NCI-H2227 treated with DMSO at 0.1 percent for 48 hours (cell line): ENCODE data around the gene CFAP97.
"Not testable (repeated sequence)": the region's sequence is repeated elsewhere in the genome, so short reads cannot be mapped to it uniquely, and the experiment has no call there.

Experiments
- DNase-seq: peaks from one replicate; lab custom pipeline; 2025; lab: John Stamatoyannopoulos, UW

Gene CFAP97

GRCh38 chr4:185203486-185204237 is at the start of gene CFAP97:
Gene CFAP97, minus strand, starts transcription at chr4:185204000. Its CDS starts 12,804 bp downstream, at chr4:185191196.
- DNase-seq: peak; percentile 69

DNA sequence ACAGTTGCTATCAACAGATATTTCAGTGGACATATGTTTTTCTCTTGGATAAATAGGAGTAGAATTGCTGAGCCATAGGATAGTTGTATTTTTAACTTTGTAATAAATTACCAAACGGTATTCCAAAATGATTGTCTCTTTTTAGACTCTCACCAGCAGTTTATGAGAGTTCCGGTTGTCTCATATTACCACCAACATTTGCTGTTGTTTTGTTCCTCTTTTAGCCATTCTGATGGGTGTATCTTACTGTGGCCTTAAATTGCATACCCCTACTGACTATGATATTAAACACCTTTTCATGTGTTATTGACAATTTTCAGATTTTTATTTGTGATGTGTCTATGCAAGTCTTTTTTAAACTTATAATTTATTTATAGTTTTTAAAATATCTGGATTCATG is 45.3 kb upstream of the CFAP97 start:
- DNase-seq: no peak

- DNase-seq: no peak
Measured at GRCh38 chr4:185248393-185249039, 44.7 kb upstream of the CFAP97 start.

- no peak for DNase-seq
Measured at GRCh38 chr4:185247151-185247550, 43.4 kb upstream of the CFAP97 start.

DNA sequence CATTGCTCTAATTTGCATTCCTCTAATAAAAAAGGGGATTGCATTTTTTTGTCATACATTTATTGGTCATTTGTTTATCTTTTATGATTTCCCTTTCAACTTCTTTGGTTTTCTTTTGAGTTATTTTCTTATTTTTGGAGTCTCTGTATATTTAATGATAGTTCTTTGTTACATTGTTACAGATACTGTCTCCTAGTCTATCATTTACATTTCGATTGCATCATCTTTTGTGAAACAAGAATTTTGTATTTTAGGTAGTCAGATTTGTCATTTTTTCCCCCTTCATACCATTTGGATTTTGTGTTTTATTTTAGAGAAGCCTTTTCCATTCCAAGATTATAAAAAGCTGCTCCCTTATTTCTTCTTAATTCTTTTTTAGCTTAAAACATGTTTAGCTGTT is 42.7 kb upstream of the CFAP97 start:
- DNase-seq: no peak

DNA sequence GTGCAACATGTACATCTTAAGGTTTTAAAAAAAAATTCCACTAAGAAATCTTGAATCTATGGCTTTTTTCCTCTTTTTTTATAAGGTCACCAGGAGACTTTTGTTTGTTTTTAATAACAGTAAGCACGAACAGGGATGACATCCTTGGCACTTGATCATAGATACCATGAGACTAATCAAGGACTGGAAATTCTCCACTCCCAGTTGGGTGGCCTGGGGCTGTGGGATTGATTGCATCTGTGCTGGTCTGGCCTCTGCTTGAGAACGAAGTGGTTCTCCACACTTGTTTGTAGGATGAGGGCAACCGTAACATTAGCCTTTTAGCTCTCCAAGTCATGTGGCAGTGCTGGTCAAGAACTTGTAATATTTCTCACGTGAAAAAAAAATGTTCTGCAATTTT is 41.0 kb upstream of the CFAP97 start:
- DNase-seq: no peak

DNA sequence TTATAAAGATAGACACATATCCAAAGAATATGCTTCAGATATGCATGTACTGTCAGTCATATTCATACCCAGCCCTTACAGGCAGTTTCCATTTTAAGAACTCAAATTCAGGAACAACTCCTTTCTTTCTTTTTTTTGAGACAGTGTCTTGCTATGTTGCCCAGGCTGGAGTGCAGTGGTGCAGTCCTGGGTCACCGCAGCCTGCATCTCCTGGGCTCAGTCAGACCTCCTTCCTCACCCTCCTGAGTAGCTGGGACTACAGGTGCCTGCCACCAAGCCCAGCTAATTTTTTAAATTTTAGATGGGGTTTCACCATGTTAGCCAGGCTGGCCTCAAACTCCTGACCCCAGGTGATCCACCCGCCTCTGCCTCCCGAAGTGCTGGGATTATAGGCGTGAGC is 40.1 kb upstream of the CFAP97 start:
- no peak for DNase-seq

DNA sequence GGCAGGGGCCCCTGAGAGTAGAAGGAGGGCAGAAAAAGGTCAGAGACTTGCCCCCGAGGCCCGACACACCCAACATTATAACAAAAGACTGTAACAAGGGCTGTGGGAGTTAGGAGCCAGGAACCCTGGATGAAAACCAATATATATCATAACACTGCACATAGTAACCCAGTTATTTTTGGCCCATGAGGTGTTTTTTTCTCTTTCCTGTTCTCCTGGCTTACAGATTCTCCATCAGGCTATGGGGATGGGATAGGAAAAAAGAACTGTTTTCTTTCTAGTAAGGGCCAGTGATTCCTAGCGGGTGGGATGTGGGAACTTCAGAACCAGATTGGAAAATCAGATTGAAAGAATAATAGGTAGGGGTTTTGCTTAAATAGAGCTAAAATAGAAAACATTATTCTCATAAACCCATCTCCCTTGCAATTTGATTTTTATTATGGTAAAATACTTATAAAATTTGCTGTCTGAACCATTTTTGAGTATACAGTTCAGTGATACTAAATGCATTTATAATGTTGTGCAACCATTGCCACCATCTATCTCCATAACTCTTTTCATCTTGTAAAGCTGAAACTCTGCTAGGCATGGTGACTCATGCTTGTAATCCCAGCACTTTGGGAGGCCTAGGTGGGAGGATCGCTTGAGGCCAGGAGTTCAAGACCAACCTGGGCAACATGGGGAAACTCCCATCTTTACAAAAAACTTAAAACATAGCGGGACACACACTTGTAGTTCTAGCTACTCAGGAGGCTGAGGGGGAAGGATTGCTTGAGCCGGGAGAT is 39.1 kb upstream of the CFAP97 start:
- no peak for DNase-seq

DNA sequence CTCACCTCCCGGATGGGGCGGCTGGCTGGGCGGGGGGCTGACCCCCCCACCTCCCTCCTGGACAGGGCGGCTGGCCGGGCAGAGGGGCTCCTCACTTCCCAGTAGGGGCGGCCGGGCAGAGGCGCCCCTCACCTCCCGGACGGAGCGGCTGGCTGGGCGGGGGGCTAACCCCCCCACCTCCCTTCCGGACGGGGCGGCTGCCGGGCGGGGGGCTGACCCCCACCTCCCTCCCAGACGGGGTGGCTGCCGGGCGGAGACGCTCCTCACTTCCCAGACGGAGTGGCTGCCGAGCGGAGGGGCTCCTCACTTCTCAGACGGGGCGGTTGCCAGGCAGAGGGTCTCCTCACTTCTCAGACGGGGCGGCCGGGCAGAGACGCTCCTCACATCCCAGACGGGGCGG is 36.7 kb upstream of the CFAP97 start:
- not testable (repeated sequence) for DNase-seq

- no peak for DNase-seq
Measured at GRCh38 chr4:185238750-185239149, 35.0 kb upstream of the CFAP97 start.

- DNase-seq: no peak
Measured at GRCh38 chr4:185238215-185238681, 34.4 kb upstream of the CFAP97 start.

DNA sequence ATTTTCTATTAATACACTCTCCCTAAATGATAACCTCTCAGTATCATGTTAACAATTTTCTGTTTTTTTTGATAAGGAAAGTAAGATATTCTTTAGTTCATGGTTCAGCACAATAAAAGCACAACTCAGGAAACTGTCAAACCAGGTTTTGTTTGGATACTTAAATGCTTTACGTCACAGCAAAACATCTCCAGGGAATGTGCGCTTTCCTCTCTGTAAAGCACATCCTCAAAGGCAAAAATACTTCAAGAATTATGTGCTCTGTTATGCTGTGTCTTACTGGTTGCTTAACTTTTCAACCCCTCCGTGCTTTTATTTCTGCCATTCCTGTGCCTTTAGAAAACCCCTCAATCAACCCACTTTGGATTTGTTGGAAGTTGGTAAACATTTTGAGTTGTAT is 33.4 kb upstream of the CFAP97 start:
- DNase-seq: no peak

- no peak for DNase-seq
Measured at GRCh38 chr4:185235843-185236503, 32.2 kb upstream of the CFAP97 start.

DNA sequence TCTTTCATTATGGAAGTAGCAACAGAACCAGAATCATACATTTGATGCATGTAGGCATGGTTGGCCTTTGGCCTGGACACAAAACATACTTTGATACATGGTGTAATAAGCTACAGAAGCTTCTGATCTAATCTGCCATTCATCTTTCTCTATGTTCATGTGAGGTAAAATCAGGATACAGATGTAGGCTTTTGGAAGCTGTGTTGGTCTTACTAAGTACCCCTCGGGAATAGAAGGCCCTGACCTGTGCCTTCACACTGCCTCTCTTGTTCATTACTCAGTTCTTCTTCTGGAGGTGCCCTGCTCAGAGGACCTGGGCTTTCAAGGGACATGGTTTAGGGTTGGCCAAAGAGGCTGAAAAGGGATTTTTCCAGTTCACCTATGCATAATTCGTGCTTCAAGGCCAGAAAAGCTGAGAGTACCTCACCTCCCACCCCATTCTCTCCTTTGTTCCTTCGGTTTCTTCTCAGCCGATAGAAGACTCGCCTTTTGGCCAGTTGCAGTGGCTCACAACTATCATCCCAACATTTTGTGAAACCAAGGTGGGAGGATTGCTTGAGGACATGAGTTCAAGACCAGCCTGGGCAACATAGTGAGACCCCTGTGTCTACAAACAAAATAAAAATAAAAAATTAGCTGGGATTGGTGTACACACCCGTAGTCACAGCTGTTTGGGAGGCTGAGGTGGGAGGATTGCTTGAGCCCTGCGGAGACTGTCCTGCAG is 31.5 kb upstream of the CFAP97 start:
- no peak for DNase-seq

GRCh38 chr4:185232370-185232769 is 28.6 kb upstream of the CFAP97 start:
- DNase-seq: no peak

DNA sequence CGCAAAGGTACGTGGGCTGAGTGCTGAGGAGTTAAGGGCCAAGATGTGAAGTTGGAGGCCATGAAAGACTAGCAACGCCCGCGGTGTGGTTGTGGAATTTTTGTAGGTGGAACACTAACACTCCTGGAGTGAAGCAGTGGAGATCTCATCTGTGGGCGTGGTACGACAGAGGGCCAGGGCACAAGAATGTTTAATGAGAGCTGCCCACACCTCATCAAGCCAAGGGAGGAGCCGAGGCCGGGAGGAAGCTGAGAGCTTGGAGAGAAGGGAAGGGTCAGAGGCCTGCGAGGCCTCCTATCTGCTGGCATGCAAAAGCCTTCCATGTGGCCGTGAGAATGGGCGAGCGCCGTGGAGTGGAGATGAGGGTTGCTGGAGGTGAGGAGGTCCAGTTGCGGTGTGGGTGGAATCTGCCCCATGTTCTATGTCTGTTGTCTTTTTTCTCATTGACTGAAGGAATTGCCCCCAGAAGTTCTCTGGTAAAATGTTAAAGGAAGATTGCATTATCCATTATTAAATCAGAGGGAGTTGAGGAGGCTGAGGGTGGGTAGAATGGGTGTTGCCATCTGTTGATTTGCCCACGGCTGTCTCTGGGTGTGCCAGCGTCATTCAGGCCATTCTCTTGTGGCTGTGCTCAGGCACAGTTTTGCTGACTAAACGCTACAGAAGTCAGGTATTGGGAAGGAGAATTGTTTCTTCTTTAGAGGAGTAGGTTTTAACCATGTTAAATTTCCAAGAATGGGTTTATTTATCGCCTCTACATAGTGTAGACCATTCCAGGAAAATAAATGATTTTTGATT is 25.4 kb upstream of the CFAP97 start:
- DNase-seq: no peak

DNA sequence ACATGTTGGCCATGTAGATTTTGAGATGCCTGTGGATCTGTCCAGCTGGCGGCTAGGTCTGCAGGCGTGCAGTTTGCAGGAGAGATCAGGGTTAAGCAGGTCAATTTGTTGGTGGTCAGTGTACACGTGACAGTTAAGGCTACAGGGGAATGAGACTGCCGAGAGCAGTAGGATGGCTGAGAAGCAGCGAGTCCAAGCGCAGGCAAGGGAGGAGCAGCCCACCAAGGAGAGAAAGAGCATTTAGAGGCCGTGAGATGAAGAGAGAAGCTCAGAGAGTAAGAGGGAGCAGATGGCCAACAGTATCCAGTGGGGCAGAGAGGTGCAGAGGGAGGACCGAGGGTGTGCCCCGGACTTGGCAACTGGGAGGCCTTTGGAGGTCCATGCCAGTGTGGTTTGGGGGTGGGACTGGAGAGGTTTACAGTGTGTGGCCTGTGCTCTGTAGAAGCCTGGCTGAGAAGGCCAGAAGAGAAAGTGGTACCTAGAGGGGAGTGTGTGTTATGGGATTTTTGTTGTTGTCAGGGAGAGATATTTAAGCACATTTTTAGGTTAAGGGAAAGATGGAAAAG is 24.0 kb upstream of the CFAP97 start:
- DNase-seq: no peak

DNA sequence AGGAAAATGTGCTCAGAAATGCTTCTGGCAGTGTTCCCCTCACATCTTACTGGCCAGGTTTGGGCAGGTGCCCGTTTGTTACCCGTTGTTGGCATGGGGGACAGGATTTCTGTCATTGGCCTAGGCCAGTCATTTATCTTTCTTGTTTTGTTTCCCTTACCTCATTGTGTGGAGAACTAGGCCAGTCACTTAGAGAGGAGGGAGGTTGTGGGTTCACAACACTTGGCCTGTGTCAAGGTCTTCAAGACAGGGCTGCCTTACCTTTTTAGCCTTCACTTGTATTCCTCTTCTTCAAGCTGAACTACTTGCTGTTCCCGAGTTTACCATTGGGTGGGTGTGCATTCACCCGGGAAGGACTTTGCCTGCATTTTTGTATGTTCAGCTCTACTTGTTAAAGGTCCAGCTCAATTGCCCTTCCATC is 23.3 kb upstream of the CFAP97 start:
- DNase-seq: no peak

DNA sequence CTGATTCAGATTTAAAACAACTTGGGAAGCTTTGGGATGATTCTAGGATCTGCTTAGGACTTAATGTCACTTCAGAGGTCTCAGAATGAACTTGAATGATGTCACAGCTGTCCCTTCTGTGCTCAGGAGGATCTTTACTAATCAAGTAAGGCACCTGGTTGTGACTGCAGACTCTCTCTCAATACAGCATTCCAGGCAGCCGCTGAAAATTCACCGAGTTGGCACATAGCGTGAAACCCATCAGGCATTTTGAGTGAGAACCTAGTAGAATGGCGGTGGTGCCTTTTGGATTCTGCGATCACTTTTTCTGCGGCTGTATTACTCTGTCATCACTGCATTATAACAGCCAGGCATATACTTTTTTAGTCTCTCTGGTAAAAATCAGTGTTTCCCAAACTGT is 22.1 kb upstream of the CFAP97 start:
- DNase-seq: no peak

DNA sequence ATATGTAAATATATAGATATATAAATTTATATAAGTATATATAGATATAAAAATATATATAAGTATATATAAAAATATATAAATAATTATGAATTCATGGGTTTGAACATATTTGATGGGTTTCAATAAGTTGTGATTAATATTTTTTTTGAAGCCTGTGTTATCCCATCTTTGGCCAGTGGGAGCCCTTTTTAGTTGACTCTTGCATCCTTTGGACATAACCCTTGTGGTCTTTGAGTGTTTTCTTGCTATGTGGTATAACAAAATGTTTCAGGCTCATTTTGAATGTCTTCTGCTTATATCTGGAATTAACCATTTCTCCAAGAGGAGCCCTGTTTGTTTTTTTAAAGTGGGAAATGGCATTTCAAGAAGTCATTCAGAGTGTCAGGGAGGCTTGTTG is 20.8 kb upstream of the CFAP97 start:
- DNase-seq: no peak
